Astrocyte of the spinal cord (primary cell): Measurements from ENCODE around the gene HP1BP3.

ENCODE experiments used
- DNase-seq: peaks from one replicate; pipeline ENCODE4 v3.0.0; 2011; ENCODE audit warnings: low read depth, low spot score
- H3K4me3 ChIP-seq: 2 replicates; pipeline ENCODE4 v1.5.1; 2011; ENCODE audit warnings: low read depth, mild to moderate bottlenecking, low read length, moderate library complexity
- in situ Hi-C: cut with HindIII; loops from 2 replicates; pipeline ENCODE4 v1.10.0; 2017; ENCODE audit warnings: low sequenced_read_pairs
- TF ChIP-seq, protein P1 (sequence below): IDR thresholded peaks from 2 replicates; pipeline ENCODE4 v1.5.1; 2012; ENCODE audit warnings: low read depth, mild to moderate bottlenecking, low read length, inconsistent platforms

Gene HP1BP3

GRCh38 chr1:20697563-20697962 is 89.5 kb downstream of the HP1BP3 start:
- in situ Hi-C loops, result no loop called here
- H3K4me3 ChIP-seq, result no peak overlapping the region
- no peak for DNase-seq
- TF ChIP-seq, protein P1, sequence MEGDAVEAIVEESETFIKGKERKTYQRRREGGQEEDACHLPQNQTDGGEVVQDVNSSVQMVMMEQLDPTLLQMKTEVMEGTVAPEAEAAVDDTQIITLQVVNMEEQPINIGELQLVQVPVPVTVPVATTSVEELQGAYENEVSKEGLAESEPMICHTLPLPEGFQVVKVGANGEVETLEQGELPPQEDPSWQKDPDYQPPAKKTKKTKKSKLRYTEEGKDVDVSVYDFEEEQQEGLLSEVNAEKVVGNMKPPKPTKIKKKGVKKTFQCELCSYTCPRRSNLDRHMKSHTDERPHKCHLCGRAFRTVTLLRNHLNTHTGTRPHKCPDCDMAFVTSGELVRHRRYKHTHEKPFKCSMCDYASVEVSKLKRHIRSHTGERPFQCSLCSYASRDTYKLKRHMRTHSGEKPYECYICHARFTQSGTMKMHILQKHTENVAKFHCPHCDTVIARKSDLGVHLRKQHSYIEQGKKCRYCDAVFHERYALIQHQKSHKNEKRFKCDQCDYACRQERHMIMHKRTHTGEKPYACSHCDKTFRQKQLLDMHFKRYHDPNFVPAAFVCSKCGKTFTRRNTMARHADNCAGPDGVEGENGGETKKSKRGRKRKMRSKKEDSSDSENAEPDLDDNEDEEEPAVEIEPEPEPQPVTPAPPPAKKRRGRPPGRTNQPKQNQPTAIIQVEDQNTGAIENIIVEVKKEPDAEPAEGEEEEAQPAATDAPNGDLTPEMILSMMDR, result no peak

DNA sequence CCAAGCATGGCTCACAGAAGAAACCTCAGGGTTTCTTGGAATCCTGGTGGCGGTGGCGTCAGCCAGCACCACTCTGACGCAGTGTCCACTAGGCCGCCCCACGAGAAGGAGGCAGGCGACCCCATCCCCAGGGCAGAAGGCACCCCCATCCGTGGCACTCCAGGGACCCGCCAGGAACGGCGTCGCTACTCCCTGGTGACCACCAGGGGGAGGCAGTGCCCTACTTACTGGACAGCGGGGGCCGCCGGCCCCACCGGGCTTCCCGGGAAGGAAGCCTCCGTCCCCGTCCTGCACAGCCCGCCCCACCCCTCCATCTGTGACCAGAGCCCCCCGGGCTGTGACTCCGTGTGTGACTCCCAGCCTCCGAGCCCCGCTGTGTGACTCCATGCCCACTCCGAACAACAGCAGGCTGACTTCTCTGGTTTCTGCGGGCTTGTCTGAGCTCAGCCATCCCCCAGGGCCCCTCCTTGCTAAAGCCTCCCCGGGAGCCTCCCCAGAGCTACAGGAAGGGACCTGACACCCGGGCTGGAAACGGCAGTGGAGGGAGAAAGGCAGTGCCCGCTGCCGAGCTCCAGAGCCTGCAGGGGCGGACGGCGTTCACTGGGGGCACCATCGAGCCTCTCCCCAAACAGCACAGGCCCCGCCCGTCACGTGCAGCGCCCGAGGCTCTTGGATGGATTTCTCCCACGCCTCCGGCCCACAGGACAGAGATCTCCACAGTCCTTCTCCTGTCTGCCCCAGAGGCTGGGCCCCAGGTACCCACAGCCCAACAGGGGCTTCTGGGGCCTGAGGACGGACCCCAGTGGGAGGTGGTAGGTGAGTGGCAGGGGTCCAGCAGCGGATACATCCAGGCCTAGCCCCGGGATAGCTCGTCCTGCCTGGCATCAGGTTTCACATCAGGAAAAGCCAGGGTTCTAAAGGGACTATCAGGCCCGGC is 90.4 kb downstream of the HP1BP3 start:
- TF ChIP-seq, protein P1, result peak; percentile 87
- in situ Hi-C loops, result no loop called here
- DNase-seq, result peak; percentile 93
- peak overlapping the region; percentile 55 for H3K4me3 ChIP-seq

DNA sequence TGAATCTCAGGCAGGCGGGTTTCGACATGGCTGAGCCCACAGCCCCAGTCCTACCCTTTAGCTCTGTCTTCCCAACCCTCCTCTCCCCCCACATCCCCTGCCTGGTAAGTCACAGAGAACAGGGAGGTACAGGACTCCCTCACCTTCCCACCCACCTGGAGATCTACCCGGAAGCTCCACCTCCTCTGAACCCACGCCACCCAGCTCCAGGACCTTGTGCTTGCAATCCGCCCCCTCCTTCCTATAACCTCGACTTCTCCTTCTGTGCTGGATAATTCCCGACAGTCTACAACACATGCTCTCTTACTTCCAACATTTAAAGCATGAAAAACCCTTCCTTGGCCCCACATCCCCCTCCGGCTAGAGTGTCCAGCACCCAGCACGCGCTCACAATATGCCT is 91.6 kb downstream of the HP1BP3 start:
- no peak overlapping the region for H3K4me3 ChIP-seq
- in situ Hi-C loops, result no loop called here
- DNase-seq, result no peak
- TF ChIP-seq, protein P1, result no peak

GRCh38 chr1:20693623-20694022 is 93.5 kb downstream of the HP1BP3 start:
- H3K4me3 ChIP-seq, result no peak overlapping the region
- no peak for DNase-seq
- in situ Hi-C loops, result no loop called here
- TF ChIP-seq, protein P1, result no peak
